Suprapubic skin (tissue), 4 donors: ENCODE data around the gene CEP70. TPM values are rescaled to one million over a fixed set of nuclear protein-coding genes. Genes with fewer than 3 reads are reported as not detected.

Source experiments
- DNase-seq, 2 donors: peaks; one replicate each; pipeline ENCODE4 v3.0.0-alpha.2; 2019; ENCODE audit warnings: low spot score in 2 of 2
- H3K27ac ChIP-seq: fragments of 200-600 bp; sonication (generic); one replicate; pipeline ENCODE4 v1.5.1; 2019
- H3K27me3 ChIP-seq: fragments of 200-600 bp; sonication (generic); one replicate; pipeline ENCODE4 v1.5.1; 2019
- H3K36me3 ChIP-seq: fragments of 200-600 bp; sonication (generic); one replicate; pipeline ENCODE4 v1.5.1; 2019
- H3K4me1 ChIP-seq: fragments of 200-600 bp; sonication (generic); one replicate; pipeline ENCODE4 v1.5.1; 2019
- H3K4me3 ChIP-seq: fragments of 200-600 bp; sonication (generic); one replicate; pipeline ENCODE4 v1.5.1; 2019; ENCODE audit warnings: mild to moderate bottlenecking
- H3K9me3 ChIP-seq: fragments of 200-600 bp; sonication (generic); one replicate; pipeline ENCODE4 v1.5.1; 2019
- CTCF ChIP-seq, 2 donors: fragments of 200-600 bp in 1 of 2; fragments of 450-650 bp in 1 of 2; sonication (generic) in 1 of 2; IDR thresholded peaks; one replicate each; pipeline ENCODE4 v1.5.1; 2016 to 2019; ENCODE audit warnings: antibody characterized with exemption in 2 of 2, mild to moderate bottlenecking in 1 of 2, moderate library complexity in 1 of 2
- EP300 ChIP-seq: sonication (generic); formaldehyde crosslinking; IDR thresholded peaks from one replicate; pipeline ENCODE4 v1.6.1; 2017; ENCODE audit warnings: antibody characterized with exemption
- POLR2A ChIP-seq, 2 donors: fragments of 450-650 bp; IDR thresholded peaks; one replicate each; pipeline ENCODE4 v1.6.1; 2017; ENCODE audit warnings: antibody characterized with exemption in 2 of 2, mild to moderate bottlenecking in 2 of 2, moderate library complexity in 2 of 2
- POLR2AphosphoS5 ChIP-seq, 3 donors: sonication (generic); formaldehyde crosslinking; IDR thresholded peaks; one replicate each; pipeline ENCODE4 v1.6.1; 2017; ENCODE audit warnings: antibody characterized with exemption in 3 of 3
- WGBS: methylation state at CpG from one replicate; pipeline ENCODE4 v1.1.5; 2018; 5-methylcytosine and 5-hydroxymethylcytosine counted together
- total RNA-seq, 4 donors: library from RNA; depleted of rRNA; stranded (reverse); fragments of >200 nt; gene quantifications; one replicate each; pipeline ENCODE4 v1.1.0, GENCODE V29; 2016

The CEP70 gene
- total RNA-seq: 10 to 100 TPM in 1 of 4 donors, 1 to 10 TPM in 3; 6.3 to 15.7 (median 7.2) TPM

- TF ChIP-seq POLR2AphosphoS5 (IDR thresholded peaks at IDR 0.05) (peak in 2 of 3 donors; percentile 26 to 50), CTCF (IDR thresholded peaks at IDR 0.05) (peak; percentile 79 to 92), EP300 (no peak), POLR2A (IDR thresholded peaks at IDR 0.05) (peak; percentile 62 to 83)
- H3K9me3 ChIP-seq: no peaks in the 10 kb centered on the region
- WGBS: under 1% methylated on average over 35 of the region's 52 CpGs
Observed at GRCh38 chr3:138594150-138594934, at the start of gene CEP70. CEP70 (minus strand) TSS chr3:138594260; CDS start chr3:138572927, 21,333 bp downstream.

GRCh38 chr3:138642927-138643253 is 48.8 kb upstream of the CEP70 start:
- no peak for DNase-seq
- Histone ChIP-seq H3K27me3 (no peaks in the 10 kb centered on the region), H3K4me1 (no peaks in the 10 kb centered on the region), H3K36me3 (no peaks in the 10 kb centered on the region), H3K9me3 (peaks cover 32% of the 10 kb centered on the region), H3K4me3 (no peak overlapping the region), H3K27ac (no peak overlapping the region)
- no peak for TF ChIP-seq POLR2A (IDR thresholded peaks at IDR 0.05)
- TF ChIP-seq CTCF (IDR thresholded peaks at IDR 0.05): no peak
- no peak for TF ChIP-seq EP300
- TF ChIP-seq POLR2AphosphoS5 (IDR thresholded peaks at IDR 0.05): no peak
- 98% methylated on average over 1 of the region's 1 CpG for WGBS

More at GRCh38 chr3:138594150-138594934, at the start of gene CEP70:
- Histone ChIP-seq H3K4me1 (peaks cover 15% of the 10 kb centered on the region), H3K27me3 (no peaks in the 10 kb centered on the region), H3K36me3 (no peaks in the 10 kb centered on the region), H3K4me3 (peak within 1 kb of the TSS; percentile 67), H3K27ac (peak within 1 kb of the TSS; percentile 93)
- peak; percentile 95 to 96 for DNase-seq

GRCh38 chr3:138642226-138642926 is 48.3 kb upstream of the CEP70 start:
- Histone ChIP-seq H3K4me1 (no peaks in the 10 kb centered on the region), H3K9me3 (peaks cover 32% of the 10 kb centered on the region), H3K4me3 (no peak overlapping the region), H3K27ac (no peak overlapping the region), H3K36me3 (no peaks in the 10 kb centered on the region), H3K27me3 (no peaks in the 10 kb centered on the region)
- TF ChIP-seq CTCF (IDR thresholded peaks at IDR 0.05): no peak
- TF ChIP-seq POLR2A (IDR thresholded peaks at IDR 0.05): no peak
- no peak for TF ChIP-seq EP300
- TF ChIP-seq POLR2AphosphoS5 (IDR thresholded peaks at IDR 0.05): no peak
- DNase-seq: no peak
- WGBS: 84% methylated on average over 4 of the region's 4 CpGs

GRCh38 chr3:138640537-138640936 is 46.5 kb upstream of the CEP70 start:
- Histone ChIP-seq H3K4me1 (no peaks in the 10 kb centered on the region), H3K36me3 (no peaks in the 10 kb centered on the region), H3K4me3 (no peak overlapping the region), H3K9me3 (peaks cover 25% of the 10 kb centered on the region), H3K27ac (no peak overlapping the region), H3K27me3 (no peaks in the 10 kb centered on the region)
- whole genome bisulfite sequencing: 69% methylated on average over 4 of the region's 4 CpGs
- no peak for DNase-seq
- TF ChIP-seq CTCF (IDR thresholded peaks at IDR 0.05) (no peak), POLR2AphosphoS5 (IDR thresholded peaks at IDR 0.05) (no peak), POLR2A (IDR thresholded peaks at IDR 0.05) (no peak), EP300 (no peak)

- Histone ChIP-seq H3K27me3 (no peaks in the 10 kb centered on the region), H3K27ac (no peak overlapping the region), H3K4me3 (no peak overlapping the region), H3K36me3 (peaks cover 3% of the 10 kb centered on the region), H3K9me3 (peaks cover 11% of the 10 kb centered on the region), H3K4me1 (no peaks in the 10 kb centered on the region)
- 89% methylated on average over 2 of the region's 2 CpGs for WGBS
- TF ChIP-seq POLR2A (IDR thresholded peaks at IDR 0.05) (no peak), POLR2AphosphoS5 (IDR thresholded peaks at IDR 0.05) (no peak), CTCF (IDR thresholded peaks at IDR 0.05) (no peak), EP300 (no peak)
- DNase-seq: no peak
Observed at GRCh38 chr3:138638641-138639040, 44.6 kb upstream of the CEP70 start.
